Suppressor macrophage treated with lipopolysaccharide for 1 hour (primary cell): ENCODE measurements around the gene DUSP22.

ENCODE experiments used
- DNase-seq, 3 donors: peaks; one replicate each; pipeline ENCODE4 v3.0.0-alpha.2; 2020 to 2022

DUSP22 gene

GRCh38 chr6:381742-382461 is 89.6 kb downstream of the DUSP22 start:
- DNase-seq: no peak

DNA sequence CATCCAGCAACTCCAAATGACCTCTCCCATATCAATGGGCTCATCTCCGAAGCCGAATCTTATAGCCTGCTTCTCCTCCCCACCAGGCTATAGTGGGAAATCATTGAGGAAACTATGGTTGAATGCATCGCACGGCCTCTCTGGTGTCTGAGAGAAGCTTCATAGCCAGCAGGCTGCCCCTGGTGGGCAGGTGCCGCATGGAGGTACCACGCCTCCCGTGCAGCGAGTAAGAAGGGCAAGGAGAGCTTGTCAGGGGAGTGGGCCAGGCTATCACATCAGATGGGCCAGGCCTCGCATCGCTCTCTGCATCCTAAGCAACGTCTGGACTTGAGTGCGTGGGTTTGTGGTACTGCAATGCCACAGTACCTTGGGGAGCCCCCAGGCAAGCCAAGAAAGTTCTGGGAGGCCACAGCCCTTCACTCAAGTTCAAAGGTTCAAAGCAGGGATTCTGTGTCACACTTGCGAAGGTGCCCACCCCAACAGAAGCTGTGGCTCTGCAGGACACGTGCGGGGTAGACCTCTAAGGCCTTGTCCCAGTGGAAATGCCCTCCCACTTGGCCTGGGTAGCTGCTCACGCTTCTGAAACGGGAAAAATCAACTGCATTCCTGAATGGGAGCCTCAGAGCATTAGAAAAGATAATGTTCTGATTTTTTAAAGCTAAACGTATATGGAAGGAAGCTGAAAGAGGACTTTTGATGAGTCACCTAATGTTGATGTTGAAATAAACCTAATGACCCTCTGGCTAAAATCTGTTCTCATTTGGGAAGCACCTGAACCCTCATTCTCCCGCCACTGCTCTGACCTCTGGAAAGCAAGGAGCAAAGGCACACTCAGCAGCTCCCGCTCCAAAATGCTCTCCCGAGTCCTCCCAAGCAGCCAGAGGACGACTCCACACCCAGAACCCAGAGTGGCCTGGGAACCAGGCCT is 90.9 kb downstream of the DUSP22 start:
- DNase-seq: peak; percentile 21 to 52 (median 42)

DNA sequence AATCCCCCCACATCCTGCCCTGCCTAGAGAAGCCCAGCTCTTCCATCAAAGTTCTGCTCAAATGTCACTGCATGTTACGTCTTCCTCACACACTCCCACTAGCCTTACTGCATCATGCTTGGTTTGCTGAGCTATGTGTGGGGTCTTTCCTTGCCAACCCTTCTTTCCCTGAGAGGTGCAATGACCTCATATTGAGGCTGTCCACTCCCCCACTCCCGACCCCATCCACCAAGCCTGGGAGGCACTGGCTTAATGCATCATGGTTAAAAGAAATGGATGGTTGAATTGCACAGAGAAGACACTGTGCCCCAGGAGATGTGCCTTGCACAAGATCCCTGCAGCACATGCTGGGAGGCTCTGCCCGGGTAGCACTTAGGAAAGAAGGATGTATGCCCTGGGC is 91.6 kb downstream of the DUSP22 start:
- DNase-seq: no peak

DNA sequence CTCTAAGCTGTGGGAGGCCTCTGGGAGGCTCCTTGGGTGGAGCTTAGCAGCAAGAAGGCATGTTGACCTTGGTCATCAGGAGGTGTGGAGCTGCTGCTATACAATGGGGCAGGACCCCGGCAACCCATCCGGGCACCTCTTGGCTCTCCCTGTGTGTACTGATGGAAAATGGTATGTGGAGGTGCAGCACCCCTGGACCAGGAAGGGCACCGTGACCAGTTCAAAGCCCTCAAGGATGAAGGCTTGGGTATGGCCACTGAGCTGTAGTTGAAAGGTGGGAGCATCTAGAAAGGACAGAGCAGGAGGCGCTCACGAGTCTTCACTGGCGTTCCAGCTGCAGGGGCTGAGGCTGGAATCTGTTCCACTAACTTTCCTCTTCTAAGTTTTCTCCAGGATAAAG is 92.6 kb downstream of the DUSP22 start:
- no peak for DNase-seq

GRCh38 chr6:385614-386013 is 93.3 kb downstream of the DUSP22 start:
- no peak for DNase-seq

GRCh38 chr6:386688-387266 is 94.5 kb downstream of the DUSP22 start:
- no peak for DNase-seq

GRCh38 chr6:387293-387741 is 95.0 kb downstream of the DUSP22 start:
- DNase-seq: peak; percentile 63 to 86 (median 72)

- peak; percentile 51 to 65 (median 63) for DNase-seq
Observed at GRCh38 chr6:388202-388903, 96.1 kb downstream of the DUSP22 start.

DNA sequence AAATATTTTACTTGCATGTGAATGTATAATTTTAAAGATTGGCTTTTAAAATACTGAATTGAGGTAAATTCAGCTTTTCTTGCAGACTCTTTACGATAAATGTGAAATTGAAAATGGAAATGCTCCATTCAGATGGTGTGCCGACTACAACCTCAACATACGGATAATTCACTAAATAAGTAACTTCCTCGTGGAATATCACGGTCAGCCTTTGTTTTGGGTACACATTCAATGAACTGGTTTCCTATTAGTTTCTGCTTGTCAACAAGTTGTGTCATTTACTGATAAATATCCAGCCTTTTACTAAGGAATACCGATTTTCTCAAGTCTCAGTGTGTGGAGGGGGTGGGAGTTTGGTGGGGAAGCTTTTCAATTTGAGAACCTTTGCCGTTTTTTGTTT is 96.9 kb downstream of the DUSP22 start:
- DNase-seq: no peak

DNA sequence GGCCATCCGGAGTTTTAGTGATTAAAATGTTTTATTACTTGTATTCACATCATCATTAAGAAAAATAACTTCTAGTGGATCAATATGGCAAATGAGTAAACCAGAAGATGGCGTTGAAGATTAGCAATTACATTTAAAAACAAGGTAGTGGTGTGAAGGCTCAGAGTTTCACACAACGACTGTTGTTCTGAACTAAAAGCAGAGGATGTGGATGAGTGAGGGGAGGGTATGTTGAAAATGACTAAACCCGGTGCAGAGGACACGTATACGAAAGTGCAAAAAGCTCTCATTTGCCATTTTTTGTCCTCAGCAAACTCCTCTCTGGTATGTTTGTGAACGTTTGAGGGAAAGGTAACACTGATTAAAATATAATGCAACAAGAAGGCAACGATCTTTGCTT is 97.3 kb downstream of the DUSP22 start:
- no peak for DNase-seq

DNA sequence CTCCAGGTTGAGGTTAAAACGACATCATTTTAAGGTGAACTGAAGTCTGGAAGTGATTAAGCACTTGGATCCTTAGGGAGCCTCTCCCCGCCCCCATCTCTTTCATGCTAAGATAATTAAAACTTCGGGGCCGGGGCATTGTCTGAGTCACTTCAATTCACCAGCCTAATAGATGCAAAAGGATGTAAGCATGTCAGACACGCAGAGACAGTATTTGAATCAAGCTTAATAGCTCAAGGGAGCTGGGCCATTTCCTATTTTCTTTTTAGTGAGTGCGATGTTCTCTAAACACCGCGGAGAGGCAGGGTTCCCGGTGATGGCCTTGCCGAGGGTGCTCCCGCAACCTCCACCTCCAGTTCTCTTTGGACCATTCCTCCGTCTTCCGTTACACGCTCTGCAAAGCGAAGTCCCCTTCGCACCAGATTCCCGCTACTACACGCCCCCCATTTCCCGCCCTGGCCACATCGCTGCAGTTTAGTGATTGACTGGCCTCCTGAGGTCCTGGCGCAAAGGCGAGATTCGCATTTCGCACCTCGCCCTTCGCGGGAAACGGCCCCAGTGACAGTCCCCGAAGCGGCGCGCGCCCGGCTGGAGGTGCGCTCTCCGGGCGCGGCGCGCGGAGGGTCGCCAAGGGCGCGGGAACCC is 98.7 kb downstream of the DUSP22 start:
- DNase-seq: peak in 2 of 3 donors; percentile 27 to 33

GRCh38 chr6:391559-392440 is 99.5 kb downstream of the DUSP22 start, which contains the start of gene IRF4:
IRF4 (plus strand) TSS chr6:391752; CDS start chr6:393153, 1,401 bp downstream.
- DNase-seq: peak; percentile 57 to 74 (median 65)

DNA sequence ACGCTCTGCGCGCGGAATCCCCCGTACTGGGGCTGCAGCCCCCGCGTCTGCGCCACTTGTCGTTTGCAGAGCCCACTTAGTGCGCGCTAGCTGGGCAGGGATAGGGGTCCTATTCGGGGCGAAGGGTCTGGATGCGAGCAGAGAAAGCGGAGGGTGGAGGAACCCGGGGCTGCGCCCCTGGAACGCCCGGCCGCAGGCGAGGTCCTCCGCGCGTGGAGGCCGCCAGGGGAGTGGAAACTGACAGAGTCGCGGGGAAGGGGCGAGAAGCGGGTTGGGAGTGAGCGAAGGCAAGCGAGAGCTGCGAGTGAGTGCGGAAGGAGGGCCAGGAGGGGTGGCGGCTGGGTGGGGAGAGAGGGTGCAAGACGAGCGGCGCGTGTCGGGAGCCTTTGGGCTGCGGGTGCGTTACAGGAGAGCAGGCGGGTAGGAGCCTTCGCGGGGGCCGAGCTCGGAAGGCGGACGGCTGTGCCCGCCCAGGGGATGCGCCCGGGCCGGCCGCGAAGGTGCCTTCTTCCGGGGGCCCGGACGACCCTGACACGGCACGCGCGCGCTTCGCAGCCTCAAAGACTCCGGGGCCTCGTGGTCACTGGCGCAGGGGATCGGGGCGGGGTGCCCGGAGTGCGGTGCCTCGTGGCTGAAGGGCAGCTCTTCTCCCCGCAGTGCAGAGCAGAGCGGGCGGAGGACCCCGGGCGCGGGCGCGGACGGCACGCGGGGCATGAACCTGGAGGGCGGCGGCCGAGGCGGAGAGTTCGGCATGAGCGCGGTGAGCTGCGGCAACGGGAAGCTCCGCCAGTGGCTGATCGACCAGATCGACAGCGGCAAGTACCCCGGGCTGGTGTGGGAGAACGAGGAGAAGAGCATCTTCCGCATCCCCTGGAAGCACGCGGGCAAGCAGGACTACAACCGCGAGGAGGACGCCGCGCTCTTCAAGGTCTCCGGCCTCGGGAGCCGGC is 100.4 kb downstream of the DUSP22 start:
- DNase-seq: peak; percentile 38 to 58 (median 44)

DNA sequence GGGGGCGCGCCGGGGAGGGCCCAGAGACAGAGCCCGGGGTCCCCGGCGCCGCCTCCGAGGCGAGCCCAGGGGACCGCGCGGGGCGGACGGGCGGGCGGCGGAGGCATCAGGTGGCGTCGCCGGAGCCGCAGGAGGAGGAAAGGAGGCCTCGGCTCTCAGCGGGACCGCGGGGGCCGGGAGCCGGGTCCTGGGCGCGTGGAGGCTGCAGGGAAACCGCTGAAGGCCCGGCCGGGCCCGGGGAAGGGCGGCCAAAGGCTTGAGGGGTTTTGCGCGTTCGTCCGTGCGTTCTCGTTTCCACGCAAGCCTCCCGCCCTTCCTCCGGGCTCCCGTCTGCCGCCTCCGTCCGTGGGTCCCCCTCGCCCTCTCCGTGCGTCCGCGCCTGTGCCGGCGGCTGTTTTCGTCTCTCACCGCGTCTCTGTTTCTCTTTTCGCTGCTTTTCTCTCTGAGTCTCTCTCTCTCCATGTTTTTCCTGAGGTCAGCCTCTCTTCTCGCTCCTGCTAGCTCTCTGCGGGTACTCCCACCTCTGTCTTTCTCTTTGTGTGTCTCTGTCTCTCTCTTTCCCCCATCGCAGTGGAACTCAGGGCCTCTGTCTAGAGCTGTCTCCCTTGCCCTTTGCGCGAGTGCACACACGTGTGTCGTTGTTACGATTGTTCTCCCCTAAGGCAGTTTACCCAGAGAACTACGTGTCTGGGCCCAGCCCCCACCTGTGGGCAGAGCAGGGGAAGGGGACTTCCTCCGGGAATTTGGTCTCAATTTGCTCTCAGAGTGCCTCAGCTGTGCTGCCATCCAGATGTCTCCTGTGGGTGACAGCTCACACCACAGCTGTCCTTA is 101.3 kb downstream of the DUSP22 start:
- DNase-seq: peak in 2 of 3 donors; percentile 29 to 36

- DNase-seq: no peak
Observed at GRCh38 chr6:394641-395289, 102.5 kb downstream of the DUSP22 start.

- DNase-seq: no peak
Observed at GRCh38 chr6:395432-396125, 103.3 kb downstream of the DUSP22 start.

GRCh38 chr6:396126-396520 is 103.8 kb downstream of the DUSP22 start:
- DNase-seq: no peak

- DNase-seq: no peak
Observed at GRCh38 chr6:397056-397455, 104.8 kb downstream of the DUSP22 start.
